Measurements from ENCODE around the gene MRTFB.

MRTFB gene

DNA sequence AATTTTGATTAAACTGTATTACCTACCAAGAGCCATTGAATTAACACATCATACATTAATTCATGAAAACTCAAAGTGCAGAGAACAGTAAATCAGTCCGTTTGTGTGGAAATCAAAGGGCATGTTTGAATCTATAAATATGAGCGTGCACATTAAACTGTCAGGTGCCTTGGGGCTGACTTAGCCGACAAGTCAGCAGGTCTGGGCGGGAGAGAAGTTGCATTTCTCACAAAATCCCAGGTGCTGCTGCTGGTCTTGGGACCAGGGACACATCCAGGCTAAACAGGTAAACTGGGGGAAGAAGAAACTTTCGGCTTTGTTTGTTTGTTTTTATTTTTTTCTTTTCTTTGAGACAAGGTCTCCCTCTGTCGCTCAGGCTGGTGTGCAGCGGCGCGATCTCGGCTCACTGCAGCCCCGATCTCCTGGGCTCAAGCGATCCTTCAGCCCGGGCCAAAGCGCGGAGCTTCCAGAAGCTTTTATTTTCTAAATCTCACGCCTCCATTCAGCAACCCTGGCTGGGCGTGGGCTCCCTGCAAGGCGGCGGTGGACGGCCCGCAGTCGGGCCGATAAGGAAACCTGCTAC is 213.9 kb downstream of the MRTFB start:
- DNase-seq (ENCODE audit: low spot score), result peak; percentile 60

DNA sequence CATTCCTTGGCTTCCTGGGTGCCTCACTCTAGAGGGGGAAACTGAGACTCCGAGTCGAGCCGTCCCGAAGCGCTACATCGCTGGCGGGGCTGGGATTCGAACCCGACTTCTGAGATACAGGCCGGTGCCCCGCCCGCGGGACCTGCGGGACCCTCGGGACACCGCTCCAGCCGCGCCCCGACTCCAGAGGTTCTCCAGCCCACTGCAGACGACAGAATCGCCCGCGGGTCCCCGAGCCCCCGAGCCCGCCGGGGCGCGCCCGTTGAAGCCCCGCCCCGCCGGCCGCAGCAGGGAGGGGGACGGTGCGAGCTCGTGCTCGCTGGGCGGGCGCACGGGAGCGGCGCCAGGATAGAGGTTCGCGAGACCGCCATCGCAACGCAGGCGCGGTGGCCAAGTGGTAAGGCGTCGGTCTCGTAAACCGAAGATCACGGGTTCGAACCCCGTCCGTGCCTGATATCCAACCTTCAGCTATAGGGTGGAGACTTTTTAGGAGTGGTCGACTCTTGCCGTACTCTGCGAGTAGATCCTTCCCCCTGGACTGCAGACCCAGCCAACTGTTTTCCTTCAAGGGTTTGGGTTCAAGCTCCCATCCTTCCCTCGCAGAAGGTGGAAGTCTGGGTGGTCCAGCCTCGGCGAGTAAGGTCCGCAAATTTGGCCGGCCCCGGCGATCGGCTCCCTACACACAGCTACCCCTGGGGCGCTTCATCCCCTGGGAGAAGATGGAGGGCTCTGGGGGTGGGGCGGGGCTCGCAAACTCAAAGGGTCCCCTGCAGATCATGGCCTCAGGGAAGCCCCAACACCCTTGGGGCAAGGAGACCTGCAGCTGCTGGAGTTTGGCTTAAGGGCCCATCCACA is 214.6 kb downstream of the MRTFB start:
- DNase-seq (ENCODE audit: low spot score), result peak; percentile 89

DNA sequence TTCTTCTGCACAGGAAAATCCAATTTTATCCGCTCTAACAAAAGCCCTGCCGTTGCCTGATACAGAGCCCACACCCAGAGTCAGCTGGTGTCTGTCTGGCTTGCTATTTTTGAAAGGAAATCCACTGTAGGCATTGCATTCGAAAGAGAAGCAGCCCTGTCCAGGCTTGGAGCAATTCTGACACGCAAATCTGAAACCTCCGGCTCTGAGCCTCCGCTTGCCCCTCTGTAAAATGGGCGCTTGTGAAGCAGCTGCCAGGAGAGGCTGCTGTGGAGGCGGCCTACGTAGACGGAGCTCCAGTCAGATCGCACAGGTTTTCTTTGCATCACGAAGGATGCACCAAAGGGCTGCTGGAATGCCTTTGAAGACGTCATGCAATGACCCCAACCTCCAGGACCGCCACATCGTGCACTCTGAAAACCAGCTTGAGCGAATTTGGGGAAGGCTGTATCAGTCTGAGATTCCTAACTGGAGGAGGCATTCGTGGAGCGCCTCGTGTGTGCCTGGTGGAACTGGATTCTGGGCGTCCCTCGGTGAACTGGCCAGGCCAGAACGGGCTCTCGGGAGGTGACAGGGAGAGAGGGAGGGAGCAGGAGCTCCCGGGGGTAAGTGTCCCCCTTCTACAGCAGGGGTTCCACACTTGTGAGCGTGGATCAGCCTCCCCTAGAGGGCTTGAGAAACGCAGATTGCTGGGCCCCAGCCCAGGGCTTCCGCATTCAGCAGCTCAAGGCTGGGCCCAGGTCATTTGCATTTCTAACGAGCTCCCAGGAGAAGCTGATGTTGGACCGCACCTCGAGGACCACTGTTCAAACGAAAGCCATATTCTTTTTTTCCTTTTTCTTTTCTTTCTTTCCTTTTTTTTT is 215.5 kb downstream of the MRTFB start:
- DNase-seq (ENCODE audit: low spot score), result no peak

DNA sequence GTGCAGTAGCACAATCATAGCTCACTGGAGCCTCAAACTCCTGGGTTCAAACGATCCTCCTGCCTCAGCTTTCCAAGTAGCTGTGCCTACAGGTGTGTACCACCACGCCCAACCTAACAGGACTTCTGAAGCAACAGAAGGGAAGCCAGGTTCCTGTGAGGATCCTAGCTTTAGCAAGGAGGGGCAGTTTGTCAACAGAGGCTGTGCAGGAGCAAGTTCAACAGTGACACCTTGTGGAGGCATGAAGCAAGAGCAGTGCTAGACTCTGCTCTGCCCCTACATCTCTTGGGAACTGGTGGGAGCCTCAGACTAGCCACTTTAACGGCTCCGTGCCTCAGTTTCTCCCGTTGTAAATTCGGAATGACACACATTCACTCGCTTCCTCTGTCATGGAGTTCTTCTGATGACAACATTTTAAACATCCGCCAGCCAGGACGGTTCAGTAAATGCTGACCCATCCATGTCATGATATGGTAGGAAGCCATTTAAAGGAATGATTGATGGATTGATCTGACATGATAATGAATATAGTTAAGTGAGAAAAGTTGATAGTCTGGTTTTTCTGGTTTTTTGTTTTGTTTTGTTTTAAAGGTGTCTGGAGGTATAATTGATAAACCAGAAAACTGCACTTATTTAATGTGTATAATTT is 218.7 kb downstream of the MRTFB start:
- no peak for DNase-seq (ENCODE audit: low spot score)

DNA sequence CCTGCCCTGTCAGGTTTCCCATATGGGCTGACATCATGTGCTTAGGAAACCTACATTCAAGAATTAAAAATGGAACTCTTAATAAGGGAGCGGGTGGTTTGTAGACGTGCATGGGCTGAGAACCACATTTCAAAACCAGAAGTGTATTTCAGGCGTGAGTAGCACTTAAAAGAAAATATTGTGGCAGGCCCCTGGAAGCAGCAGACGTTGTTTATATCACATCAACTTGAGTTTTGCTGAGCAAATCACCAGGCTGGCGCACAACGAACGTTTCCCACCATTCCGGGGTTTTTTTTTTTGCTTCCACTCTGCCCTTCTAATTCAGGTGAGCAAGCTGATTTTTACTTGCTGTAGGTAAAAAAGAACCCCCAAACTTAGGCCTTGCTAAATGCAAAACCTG is 220.2 kb downstream of the MRTFB start:
- no peak for DNase-seq (ENCODE audit: low spot score)

DNA sequence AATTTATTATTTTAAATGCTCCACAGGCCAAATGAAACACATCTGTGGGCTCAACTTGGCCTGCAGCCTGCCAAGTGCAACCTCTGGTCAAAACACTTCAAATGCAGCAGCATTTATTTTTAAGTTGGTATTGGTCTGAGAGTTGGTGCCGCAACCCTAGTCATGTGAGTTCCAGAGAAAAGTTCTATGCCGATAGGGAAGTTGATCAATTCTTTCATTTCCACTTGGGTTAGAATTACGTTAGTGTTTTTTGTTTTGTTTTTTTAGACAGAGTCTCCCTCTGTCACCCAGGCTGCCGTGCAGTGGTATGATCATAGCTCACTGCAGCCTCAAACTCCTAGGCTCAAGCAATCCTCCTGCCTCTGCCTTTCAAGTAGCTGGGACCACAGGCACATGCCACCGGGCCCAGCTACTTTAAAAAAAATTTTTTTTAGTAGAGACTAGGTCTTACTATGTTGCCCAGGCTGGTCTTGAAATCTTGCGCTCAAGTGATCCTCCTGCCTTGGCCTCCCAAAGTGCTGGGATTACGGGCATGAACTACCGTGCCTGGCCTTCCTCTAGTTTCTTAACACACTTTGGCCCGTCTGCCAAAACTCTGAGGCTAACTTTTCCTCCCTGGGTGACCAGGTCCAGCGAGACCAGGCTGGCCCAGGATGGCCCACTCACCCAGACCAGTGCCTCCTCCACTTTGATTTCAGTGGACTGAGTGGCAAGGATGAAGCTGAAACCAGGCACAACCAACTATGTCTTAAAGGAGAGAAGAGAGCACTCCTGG is 221.1 kb downstream of the MRTFB start:
- no peak for DNase-seq (ENCODE audit: low spot score)

DNA sequence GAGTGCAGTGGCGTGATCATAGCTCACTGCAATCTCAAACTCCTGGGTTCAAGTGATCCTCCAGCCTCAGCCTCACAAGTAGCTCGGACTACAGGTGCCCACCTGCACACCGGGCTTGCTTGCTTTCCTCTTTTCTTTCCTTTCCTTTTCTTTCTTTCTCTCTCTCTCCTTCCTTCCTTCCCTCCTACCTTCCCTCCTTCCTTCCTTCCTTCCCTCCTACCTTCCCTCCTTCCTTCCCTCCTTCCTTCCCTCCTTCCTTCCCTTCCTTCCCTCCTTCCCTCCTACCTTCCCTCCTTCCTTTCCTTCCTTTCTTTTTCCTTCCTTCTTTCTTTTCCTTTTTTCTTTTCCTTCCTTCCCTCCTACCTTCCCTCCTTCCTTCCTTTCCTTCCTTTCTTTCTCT is 225.5 kb downstream of the MRTFB start:
- no peak for DNase-seq (ENCODE audit: low spot score)

DNA sequence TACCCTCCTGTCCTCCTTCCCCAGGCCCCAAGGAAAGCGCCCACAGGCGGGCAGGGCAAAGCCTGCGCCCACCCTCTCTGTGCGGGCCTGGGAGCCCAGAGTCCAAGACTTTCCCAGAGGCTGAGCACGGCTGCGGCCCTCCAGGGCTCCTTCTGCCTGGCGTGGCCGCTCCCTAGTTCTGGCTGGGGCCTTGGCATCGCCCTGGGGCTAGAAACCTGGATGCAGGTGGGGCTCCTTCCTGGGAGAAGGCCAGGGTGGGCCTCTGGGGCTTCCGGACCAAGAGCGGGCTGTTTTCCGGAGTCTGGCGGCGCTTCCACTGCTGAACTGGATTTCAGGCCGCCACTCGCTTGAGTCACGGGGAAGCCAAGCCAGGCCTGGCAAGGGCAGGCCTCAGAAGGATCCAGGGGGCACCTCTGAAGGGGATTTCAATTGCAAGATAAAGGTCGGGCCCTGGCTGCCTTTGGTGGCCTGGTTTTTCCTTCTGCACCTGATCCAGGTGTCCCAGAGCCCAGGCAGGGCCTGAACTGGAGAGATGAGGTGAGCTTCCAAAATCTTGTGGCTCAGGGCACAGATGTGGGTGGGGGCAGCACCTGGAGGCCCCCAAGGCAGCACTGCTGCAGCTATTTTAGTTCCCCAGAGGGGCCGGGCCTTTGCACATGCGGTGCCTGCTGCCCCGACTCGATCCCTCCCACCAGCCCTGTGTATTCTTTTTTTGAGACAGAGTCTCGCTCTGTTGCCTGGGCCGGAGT is 227.4 kb downstream of the MRTFB start:
- DNase-seq (ENCODE audit: low spot score), result no peak

DNA sequence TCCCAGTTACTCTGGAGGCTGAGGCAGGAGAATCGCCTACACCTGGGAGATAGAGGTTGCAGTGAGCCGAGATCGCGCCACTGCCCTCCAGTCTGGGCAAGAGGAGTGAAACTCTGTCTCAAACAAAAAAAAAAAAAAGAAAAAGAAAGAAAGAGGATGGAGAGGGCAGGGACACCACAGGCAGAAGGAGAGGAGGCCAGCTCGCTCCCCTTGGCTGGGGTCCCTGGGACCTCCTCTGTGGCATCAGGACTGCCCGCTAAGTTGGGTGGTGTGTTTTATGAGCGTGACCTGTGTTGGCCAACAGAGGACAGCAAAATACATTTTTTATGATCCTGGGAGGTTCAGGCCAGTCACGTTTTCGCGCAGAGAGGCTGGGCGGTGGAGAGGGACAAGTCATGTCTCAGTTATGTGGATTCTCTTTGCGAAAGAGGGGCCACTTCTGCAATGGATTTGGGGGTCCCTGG is 229.6 kb downstream of the MRTFB start:
- DNase-seq (ENCODE audit: low spot score), result peak; percentile 77

DNA sequence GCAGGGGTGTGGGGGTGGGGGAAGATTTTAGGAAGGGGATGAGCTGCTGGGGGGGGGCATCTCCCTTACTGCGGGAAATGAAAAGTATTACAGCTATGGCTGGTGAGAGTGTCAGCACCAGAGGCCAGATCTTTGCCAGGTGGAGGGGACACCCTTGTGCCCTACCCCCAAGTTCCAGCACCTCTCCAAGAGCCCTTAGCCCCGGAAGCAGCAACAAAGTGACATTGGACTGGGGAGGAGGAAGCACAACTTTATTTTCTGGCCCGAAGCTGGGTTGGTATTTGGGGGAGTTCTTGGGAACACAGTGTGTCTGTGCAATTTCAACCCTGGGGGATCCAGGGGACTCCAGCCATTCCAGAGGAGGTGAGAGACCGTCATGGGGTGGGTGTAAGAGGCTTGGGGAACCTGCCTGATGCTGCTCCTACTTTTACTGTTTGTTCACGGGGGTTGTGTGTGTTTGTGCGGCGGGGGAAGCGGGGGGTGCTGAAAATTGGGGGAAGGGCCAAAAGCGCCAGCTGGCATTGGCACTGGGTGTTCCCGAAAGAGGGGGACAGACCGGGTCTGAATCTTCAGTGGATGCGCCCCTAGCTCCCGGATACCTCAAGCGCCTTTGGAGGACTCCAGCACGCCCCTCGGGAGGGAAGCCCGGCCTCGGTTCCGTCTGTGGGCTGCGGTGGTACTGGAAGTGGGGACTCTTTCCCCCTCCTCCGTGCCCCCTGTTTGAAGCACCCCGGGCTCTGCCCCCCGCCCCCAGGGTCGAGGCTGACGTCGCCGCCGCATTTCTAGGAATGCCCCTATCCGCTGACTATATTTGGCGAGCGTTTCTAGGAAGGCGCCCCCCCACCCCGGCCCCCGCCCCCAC is 230.3 kb downstream of the MRTFB start:
- no peak for DNase-seq (ENCODE audit: low spot score)

DNA sequence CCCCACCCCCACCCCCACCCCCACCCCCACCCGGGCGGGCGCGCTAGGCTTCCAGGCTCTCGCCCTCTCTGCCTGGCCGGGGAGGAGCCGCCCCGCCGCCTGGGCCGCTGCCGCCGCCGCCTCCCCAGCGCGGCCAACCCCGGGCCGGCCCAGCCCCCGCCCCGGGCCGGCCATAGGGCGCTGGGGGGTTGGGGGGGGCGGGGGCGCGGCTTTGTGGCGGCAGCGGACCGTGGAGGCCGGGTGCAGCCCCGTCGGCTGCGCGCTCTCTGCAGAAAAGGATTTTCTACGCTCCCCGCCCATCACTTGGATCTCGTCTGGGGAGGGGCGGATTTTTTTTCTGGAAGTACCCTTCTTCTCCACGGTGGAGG is 230.9 kb downstream of the MRTFB start:
- DNase-seq (ENCODE audit: low spot score), result no peak

DNA sequence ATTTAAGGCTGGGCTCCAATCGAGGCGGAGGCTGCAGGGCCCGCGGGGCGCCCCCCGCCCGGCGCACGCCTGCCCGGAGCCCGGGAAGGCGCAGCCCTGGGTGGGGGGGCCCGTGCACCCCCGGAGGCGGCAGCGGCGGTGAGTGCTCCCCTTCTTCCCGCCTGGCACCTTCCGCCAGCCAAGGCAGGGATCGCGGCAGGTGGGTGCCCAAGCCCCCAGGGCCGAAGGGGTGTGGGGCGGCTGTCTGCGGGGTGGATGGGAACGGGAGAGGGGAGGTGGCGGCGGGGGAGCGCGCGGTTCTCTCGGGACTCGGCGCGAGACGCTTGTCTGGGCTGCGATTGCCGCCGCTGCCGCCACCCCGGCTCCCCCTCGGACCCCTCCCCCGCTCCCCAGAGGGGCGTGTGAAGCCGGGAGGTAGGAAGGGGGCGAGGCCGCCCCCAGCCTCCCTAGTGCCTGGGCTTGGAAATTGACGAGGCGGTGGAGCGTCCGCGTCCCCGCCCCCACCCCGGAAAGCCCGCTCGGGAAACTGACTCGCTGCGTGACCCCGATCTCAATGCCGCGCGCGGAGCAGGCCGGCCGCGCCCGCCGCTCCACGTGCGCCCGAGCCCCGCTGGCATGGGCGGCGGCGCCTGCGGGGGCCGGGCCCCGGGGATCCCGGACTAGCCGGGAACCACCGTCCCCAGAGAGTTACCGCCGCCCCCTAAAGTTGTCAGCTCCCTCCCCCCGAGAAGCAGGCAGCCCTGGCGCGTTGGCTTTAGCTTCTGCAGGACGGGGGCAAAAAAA is 231.5 kb downstream of the MRTFB start:
- DNase-seq (ENCODE audit: low spot score), result no peak

DNA sequence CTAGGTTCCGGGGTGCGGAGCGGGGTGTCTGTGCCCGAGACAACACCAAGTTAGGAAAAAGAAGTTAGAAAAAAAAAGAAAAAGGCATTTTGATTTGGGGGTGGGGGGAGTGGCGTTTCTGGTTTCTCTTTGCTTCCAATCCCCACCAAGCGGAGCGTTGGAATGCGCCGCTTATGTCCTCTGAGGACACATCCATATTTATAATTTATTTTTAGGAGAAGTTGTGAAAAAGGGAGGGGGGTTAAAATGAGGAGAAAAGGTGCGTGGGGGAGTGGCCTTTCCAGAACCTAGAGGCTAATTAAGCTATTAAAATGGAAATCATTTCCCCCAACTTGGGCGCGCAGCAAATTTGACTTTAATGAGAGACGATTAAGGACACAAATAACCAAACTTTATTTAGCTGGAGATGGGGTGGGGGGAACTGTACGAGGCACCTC is 232.1 kb downstream of the MRTFB start:
- no peak for DNase-seq (ENCODE audit: low spot score)

DNA sequence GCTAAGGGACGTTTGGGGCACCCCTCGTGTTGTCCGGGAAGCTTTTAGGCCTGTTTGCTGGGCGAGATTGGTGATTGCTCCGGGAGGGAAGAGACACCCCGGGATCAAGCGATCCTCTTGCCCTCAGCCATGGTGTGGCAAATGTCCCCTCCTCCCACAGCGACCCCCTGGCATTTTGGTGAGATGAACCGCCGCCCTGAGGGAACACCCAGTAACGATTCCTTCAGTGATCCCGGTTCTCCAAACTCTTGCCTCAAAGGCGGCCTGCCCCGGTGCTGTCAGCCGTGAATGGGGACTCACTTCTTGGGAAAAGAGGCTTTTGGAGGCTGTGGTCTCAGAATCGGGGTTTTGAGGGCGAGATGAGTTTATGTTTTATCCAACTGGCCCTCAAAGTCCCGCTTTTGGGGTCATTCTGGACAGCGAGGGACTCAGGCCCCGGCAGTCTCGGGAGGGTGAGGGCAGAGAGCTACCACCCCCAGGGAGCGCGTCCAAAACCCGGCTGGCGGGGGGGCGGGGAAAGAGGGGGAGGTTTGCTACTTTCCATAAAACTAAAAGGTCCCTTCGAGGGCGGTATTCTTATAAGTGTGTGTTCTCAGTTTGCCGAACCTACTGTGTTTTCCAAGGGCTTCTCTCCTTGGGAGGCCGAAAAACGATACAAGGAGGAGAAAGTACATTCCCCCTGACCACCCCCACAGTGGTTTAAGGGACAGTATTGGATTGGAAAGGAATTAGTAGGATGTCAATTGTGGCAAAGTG is 232.7 kb downstream of the MRTFB start:
- no peak for DNase-seq (ENCODE audit: low spot score)

DNA sequence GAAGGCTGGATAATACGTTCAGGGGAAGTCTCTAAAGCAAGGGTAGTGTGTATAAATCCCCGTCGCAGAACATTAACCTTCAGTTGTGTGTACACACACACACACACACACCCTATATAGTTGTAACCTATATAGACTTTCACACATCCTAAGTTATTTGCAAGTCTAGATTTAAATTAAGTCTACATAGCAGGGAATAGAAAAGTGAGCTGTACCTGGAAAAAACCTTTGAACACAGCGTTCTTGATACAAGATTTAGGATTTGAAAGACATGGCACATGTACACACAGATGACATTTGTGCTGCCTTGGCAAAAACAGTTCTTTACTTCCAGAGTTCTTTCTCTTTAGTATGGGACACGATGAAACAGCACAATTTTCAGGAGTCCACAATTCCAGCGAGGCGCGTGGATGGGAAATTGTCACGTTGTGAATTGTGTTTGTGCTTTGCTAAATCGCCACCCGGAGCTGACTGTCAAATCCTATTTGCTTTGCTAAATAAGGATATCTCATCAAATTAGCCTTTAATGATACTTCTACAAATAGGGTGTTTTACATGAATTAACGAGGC is 233.9 kb downstream of the MRTFB start:
- DNase-seq (ENCODE audit: low spot score), result no peak

DNA sequence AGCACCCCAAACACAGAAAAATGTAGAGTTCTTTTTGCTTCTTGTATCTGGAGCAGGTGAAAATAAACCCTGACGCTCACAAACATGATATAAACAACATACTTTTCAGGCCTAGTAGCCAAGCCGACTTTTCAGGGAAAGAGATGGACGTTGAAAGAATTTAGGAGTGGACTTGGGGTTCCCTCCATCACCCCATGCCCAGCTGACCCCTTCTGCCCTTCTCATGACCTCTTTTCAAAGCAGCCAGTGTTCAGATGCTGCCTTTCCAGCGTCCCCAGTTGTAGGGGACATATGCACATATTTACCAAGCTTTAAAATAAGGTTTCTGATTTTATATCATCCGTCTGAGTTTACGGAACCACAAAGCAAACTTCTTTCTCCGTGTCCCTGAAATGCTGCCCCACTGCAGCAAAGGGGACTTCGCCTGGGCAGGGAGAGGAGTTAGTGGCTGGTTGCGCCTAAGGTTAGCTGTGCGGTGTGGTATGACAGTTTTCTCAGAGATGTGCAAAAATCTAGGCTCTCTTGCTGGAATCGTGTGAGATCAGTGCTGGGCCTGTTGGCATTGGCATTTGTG is 235.5 kb downstream of the MRTFB start:
- DNase-seq (ENCODE audit: low spot score), result no peak

DNA sequence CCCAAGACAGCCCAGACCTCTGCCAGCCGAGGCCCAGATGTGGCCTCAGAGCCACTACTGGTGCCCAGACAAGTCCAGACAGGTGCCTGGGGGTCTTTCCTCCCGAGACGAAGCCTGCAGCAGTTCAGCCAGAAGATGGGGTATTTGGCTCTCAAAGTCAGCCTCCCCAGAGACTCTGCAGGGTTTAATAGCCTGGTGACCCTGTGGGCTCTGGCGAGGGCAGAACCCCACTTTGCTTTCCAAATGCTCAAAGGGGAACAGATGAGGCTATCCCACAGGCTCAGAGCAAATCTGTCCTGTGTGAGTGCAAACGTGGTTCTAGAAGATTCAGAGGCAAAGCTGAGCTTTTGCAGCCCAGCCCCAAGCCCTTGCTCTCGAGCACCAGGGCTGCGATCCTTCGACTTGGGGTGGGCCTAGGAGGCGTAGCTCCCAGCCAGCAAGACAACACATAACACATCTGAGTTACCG is 236.0 kb downstream of the MRTFB start:
- DNase-seq (ENCODE audit: low spot score), result no peak
